NCI-H1105 (cell line): ENCODE data around the gene LIPA.
"Not testable (repeated sequence)": the region's sequence is repeated elsewhere in the genome, so short reads cannot be mapped to it uniquely, and the experiment has no call there.

Experiments
- DNase-seq: peaks from one replicate; lab custom pipeline; 2025; lab: John Stamatoyannopoulos, UW

The LIPA gene

DNA sequence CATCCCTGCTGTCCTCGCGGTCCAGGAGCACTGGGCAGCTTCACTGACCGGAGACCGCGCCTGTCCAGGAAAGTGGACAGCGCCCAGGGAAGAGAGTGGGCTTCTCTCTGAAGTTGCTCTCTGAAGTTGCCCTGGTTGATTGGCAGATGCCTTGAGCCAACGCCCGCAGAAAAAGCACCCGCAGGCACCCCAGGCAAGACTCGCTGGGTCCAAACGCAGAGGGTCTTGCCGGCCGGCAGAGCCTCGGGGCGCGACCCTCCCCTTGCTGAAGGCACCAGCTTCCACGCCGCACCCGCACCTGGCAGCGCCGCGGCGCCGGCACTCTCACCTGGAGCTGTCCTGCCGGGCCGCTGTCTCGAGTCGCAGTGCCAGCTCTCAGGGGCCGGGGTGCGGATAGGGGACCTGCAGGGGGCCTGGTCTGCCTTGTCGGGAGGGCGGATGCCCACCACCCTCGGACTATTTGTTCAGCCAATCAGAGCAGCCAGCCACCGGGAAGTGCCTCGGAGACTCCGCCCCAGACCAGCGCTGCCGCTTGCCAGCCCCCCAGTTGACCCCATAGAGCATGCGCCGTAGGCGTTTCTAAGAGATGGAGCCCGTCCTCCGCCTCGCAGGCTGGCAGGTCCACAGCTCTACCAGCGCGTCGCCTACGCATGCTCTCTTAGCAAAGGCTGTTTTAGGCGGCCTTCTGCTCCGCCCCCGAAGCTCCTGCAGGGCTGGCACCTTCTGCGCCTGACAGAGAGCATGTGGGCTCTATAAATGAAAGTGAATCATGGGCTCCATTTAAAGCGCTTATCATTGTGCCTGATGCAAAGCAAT is at the start of gene LIPA:
LIPA (minus strand) TSS at position 367 of the 816 bp plus-strand sequence. CDS start 4,127 bp downstream, outside the sequence.
- peak; percentile 84 for DNase-seq

DNA sequence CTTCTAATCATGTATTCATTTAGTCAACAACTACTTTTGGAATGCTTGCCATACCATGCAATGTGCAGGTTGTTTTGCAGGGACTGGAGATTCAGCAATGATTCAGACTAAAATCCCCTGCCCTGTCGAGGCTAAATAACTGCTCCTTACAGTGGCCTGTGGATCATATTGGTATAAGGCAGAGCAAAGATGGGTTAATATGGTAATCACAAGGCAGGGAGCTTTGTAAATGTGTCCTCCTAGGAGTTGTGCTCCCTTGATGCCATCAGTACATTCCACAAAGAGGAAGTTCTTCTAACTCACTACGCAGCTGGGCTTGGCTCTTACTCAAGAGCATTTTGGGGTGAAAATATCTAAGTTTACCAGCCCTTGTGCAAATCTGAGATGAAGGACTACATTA is 49.7 kb upstream of the LIPA start:
- DNase-seq, result no peak

DNA sequence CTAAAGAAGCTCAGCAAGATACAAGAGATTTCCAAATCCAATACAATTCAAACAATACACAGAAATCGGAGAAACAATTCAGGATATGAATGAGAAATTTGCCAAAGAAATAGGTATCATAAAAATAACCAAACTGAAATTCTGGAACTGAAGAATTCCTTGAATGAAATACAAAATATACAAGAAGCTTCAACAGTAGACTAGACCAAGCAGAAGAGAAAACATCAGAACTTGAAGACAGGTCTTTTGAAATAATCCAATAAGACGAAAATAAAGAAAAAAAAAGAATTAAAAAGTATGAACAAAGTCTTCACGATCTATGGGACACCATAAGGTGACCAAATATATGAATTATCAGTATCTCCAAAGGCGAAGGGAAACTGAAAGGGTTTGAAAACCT is 47.5 kb upstream of the LIPA start:
- DNase-seq, result no peak

DNA sequence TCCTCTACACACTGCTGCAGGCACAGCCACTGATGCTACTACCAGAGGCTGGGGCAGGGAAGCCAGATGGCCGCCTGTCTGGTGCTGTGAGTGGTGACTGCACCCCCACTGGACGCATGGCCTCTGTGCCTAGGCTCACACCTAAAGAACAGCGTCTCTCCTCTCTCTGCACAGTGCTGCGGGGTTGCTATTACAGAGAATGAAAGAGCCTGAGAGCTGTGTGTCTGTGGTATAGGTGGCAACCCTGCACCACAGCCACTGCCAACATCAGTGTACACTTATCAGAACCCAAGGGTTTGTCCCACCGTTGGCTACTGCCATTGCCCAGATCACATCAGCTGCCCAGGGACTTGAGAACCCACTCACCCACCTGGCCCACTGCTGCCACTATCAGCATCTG is 46.2 kb upstream of the LIPA start:
- no peak for DNase-seq

DNA sequence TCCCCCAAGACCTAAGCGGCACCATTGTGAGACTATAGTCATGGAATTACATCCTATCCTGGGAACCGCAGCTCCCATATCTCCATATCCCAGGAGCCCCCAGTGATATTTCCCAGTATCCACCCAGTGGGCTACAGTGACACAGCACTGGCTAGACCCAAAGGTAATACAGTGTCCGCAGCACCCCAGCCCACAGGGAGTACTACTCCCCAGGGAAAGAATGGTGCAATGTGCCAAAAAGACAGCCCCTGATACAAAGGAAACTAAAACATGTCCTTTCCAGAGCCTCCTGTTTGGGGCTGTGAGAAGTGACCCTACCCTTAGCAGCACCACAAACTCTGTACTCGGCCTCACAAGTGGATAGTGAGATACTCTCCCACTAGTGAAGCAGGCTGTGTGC is 45.8 kb upstream of the LIPA start:
- DNase-seq, result no peak

DNA sequence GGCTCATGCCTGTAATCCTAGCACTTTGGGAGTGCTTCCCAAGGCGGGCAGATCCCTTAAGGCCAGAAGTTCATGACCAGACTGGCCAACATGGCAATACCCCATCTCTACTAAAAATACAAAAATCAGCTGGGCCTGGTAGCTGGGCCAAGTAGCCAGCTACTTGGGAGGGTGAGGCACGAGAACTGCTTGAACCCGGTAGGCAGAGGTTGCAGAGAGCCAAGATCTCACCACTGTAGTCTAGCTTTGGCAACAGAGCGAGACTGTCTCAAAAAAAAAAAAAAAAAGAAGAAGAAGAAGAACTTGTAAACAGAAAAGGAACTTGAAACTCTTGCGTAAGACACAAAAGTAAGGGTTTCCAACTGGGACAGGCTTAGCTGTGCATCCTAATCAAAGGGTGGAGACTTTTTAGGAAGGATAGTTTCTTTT is 44.7 kb upstream of the LIPA start:
- DNase-seq, result no peak

DNA sequence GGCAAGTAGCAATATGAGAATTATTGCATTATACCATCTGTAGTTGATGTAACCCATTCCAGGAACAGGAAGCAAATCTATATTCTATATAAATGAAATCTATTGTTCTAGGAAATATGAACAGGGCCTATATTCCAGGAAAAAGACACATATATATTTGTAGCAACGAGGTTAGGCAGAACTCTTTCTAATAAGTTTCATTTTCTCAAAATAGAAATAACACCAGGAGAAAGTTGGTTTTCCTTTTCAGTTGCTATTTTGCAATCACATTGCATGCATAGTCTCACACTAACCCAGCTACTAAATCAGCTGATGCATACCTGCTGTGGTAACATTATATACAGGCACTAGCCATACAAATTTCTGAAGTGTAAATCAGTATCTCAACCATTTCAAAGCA is 44.0 kb upstream of the LIPA start:
- DNase-seq, result no peak

DNA sequence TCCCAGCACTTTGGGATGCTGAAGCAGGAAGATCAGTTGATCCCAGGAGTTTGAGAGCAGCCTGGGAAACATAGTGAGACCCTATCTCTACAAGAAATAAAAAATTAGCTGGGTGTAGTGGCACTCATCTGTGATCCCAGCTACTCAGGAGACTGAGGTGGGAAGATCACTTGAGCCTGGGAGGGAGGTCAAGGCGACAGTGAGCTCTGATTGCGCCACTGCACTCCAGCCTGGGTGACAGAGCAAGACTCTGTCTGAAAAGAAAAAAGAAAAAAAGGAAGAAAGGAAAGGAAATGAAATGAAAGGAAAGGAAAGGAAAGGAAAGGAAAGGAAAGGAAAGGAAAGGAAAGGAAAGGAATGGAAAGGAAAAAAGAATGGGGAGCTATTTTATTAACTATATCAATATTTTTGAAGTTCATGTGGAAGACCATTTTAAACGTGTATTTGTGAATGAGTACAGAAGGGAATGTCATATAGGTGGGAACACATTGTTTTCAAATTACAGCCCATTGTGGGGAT is 43.2 kb upstream of the LIPA start:
- DNase-seq, result no peak

DNA sequence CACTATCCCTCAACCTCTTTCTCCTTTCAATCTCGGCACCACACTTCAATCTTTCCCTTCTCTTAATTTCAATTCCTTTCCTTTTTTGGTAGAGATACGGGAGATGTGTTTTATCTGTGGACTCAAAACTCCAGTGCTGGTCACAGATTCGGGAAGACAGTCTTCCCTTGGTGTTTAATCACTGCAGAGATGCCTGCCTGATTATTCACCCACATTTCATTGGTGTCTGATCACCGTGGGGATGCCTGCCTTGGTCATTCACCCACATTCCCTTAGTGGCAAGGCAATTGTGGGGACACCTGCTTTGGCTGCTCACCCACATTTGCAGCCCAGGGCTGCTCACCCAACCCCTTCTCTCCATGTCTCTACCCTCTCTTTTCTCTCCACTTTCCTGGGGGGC is 33.7 kb upstream of the LIPA start:
- DNase-seq, result not testable (repeated sequence)

DNA sequence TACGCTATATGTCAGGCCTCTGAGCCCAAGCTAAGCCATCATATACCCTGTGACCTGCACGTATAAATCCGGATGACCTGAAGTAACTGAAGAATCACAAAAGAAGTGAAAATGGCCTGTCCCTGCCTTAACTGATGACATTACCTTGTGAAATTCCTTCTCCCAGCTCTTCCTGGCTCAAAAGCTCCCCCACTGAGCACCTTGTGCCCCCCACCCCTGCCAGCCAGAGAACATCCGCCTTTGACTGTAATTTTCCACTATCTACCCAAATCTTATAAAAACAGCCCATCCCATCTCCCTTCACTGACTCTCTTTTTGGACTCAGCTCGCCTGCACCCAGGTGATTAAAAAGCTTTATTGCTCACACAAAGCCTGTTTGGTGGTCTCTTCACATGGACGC is 33.1 kb upstream of the LIPA start:
- DNase-seq, result not testable (repeated sequence)

DNA sequence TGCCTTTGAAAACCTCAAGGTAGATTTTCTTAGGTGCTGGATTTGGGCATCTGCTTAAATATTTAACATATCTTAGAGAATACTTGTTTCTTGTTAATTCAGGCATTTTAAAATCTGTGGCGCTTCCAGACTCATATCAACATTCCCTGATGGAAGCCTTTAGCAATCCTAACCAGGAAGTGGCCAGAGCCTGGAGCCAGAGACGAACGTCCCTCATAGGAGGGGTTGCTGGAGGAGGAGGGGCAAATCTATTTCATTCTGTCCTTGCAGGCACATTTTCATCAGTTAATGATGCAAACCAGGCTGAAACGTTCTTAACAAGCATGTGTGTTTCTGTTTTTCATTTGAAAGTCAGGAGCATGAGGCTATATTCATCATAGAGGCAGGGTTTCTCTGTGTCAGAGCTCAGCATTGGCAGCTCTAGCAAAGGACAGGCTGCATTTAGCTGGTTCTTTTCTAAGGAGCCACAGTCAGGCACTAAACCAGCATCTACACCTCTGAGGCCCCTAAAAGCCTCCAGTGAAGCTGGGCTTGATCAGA is 32.4 kb upstream of the LIPA start:
- no peak for DNase-seq

DNA sequence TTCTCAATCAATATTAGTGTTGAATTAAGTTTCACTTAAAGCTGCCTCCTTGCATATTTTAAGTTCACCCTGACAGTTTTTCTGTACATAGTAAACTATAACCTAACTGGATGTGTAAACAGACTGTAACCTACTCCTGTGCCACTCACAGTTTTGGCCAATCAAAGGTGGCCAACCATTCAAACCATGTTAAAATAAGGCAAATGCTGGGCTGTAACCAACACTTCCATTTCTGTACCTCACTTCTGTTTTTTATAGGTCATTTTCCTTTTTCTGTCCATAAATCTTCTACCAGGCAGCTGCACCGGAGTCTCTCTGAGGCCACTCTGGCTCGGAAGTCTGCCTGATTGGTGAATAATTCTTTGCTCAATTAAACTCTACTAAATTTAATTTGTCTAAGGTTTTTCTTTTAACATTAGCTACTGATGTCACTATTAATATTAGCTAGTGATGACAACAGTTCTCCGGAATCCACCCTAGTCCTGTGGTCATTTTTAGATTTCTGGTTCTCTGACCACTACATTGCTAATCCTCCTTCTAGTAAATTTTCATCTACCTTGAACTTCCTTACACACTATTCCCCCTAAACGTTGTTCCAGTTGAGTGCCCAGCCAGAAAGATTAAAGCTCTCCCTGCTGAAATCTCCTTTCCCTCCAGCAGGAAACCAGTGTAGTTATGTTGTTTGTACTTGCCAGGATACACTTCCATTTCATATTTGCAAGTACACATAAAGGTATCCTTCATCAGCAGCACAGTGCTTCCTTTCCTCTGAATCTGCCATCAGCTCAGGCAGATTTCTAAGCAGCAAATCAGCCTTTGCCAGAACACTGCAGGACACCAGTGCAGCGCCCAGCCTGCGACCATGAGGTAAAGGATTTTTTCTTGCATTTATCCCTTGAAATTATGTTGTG is 31.7 kb upstream of the LIPA start:
- no peak for DNase-seq

DNA sequence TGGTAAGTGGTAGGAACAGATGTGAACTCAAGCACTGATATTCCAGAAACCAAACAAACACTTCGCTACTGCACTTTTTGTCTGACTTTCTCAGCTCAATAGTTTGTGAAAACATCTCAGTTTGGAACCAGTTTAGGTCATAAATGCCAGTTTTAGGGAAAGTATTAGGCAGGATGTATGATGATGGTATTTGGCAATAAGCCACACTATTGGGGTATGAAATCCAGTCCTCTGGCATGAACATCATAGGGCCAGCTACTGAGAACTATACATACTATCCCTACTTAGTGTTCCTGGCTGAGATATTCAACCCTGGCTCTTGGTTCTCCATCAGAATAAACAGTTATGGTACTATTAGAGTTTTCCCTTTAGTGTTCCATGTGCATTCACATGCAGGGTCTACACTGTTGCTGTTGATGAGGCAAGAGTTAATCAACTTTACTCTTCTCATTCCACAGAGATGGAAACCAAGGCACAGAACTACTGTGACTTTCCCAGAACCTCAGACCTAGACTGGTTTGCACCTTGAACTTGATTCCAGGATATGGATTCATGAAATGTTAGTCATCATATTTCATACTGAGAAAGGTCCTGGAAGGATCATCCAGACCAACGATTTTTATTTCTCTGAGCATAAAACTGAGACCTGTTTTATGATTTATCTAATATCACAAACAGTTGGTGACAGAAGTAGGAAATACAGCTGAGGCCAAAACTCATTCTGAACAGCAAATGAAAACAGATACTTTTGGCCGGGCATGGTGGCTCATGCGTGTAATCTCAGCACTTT is 30.2 kb upstream of the LIPA start:
- no peak for DNase-seq

DNA sequence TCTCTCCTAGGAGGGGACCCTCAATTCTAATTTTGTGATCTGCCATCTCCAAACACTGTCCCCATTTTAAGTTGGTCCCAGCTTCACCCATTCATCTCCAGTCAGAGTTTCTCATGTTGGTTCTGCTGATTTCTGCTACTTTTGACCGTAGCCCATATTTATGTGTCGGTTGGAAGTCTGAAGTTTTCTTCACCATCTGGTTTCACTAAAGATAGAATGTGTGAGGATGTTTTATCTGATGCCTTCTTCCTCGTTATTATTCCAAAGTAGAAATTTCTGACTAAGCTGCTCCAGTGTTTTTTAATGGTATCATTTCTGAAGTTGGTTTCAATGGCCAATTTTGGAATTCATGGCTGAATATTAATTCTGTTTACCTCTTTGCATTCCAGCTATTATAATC is 28.9 kb upstream of the LIPA start:
- no peak for DNase-seq

DNA sequence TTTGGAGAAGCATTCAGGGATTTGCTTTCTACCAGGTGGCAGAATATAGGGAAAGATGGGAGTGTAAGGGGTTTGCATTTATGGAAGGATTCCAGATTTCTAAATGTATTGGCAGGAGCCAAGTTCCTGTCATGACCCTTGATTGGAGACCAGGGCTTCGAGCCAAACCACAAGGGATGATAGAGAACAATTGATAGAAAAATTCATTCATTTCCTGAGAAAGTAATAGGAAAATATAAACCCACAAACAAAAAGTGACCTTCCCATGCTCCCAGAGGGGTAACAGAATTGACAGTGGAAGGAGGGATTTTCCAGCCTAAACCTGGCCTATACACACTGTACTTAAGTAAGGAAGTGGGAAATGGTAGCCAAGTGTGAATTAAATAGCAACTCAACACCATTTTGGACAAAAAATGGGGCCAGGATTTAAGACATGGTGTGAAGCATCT is 27.9 kb upstream of the LIPA start:
- peak; percentile 41 for DNase-seq

DNA sequence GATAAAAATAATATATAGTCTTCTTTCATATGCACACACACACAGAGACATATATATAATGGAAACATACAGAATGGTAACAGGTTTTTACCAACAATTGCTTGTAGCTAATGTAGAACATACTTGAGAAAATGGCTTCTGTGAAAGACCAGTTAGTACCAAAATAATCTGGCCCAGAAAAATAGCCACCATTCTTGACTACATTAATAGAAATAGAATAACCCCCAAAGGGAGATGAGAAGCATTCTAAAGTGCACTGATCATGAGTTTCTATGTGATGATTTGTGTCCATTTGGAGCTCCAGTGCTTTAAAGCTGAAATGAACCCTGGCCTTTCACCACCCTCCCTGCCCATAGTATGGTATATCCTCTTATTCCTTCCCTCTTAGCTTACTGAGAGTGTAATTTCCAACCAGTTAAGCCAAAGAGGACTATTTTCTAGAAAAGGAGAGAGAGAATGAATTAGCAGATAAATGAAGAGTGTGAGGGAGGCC is 27.4 kb upstream of the LIPA start:
- DNase-seq, result no peak

DNA sequence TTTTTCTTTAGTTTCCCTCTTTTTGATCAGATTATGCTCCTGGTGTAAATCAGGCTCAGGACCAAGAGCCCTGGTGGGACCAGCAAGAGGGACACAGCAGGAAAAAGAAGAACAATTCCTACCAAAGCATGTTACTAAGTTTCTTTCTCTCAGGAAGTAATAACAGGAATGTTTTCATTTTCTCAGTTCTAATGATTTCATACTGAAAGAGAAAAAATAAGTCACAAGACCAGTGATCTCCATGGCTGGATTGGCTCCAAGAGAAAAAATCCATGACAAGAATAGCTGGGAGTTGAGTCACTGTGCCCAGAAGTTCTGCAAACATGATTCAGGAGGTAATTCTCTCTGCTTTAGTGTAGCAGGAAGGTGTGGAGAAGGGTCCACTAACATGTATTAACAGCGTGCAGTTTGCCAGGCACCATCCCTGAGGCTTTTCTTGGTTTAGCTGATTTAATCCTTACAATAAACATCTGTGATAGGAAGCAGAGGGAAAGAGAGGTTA is 26.5 kb upstream of the LIPA start:
- no peak for DNase-seq

DNA sequence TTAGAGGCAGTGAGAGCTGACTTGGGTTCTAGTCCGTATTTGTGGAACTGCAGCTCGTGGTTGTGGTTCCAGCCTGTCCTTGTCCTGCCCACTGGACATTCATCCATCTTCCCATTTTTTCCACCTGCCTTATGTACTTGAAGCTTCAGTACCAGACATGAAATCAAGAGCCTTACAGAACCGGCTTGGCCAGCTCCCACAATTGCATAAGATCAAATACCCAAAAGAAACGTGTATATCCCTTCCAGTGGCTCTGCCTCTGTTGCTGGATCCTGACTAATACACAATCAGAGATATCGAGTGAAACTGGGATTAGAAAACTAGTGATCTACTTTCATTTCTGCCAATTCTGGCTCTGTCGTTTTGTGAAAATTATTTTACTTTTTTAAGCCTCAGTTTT is 23.8 kb upstream of the LIPA start:
- no peak for DNase-seq

DNA sequence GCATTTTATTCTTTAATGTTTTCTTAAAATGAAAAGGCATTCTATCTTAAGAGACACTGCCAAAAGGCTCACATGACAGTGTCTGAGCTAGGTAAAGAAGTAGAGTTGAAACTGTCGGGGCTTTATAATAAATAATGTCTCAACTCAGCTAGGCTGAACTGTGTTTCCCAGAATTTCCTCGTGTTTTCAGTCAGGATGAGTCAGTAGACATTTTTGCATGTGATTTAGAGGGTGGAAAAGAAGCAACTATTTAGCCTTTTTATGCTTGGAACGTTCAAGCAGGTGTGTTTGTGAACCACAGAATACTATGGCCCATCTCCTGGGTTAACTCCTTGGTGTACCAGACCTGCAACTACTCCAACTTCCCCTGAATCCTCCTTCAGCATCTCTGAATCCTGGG is 23.4 kb upstream of the LIPA start:
- DNase-seq, result no peak

DNA sequence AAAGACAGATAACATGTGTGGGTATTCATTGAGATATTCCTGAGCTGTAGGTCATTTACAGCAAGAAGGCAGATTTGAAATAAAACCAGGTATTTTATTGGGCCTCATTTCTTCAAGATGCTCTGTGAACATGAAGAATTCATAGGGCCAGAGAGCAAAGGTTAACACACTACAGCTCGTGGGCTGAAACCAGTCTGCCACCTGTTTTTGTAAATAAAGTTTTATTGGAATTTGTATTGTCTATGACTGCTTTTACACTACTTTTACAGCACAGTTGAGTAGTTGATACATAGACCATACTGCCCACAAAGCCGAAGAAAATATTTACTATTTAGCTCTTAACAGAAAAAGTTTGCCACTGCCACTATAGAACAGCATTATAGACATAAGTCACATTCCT is 22.1 kb upstream of the LIPA start:
- no peak for DNase-seq

DNA sequence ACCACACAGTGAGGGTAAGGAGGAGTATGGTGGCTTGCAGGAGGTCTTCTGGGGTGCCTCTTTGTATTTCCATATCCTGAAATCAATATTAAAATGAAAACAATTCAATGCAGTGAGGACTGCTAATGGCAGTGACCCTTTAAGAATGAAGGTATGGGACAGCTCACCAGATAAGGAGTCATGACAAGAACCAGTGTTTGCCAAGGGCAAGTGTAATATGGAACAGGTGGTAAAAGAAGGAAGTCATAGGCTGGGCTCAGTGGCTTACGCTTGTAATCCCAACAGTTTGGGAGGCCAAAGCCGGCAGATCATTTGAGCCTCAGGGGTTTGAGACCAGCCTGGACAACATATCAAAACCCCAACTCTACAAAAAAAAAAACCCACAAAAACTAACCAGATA is 20.0 kb upstream of the LIPA start:
- DNase-seq, result no peak

DNA sequence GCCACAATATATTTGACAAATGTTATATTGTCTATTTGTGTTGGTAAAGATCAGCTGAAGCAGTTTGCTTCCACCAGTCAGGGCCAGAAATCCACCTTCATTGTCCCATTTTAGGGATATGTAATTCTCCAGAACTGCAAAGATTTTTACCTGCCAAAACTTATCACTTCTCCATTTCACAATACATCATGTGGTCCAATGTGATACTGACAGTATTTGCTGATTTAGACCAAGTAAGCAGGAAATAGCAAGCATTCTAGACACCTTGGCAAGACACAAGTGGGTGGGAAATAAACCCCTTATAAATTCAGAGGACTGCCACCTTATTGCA is 18.5 kb upstream of the LIPA start:
- DNase-seq, result no peak
